ENCODE measurements around the gene CCL20. TPM values are rescaled to one million over a fixed set of nuclear protein-coding genes. Genes with fewer than 3 reads are reported as not detected.

The CCL20 gene
- total and polyA plus RNA-seq, 12 donors, result 0.39 to 0.80 (median 0.46) TPM; not detected in 8

DNA sequence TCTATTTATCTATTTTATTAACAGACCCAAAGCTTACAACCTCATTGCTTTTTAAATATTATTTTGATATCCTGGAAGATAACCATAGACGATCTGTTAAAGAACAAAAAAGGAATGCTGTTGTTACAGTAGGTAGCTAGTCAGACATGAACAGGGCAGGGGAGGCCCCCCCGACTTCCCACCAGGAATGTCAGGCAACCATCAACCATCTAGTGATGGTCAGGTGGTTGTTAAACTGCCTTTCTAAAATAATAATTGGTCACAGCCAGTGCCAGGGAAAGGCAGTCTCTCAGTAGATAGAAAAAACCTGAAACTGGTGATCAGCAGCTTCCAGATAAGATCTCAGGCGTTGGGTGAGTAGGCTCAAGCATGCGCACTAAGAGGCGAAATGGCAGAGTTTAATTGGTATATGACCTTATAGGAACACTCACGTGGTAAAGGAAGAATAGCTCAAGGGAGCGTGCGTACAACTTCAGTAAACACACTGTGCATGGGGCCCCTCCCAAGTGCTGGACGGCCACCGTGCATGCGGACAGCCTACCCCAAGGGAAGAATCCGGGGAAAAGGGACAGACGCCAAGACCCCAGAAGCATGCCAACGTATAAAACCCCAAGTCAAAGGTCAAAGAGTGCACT is 32.5 kb upstream of the CCL20 start:
- Histone ChIP-seq H3K4me1 (replicated peaks in 1 of 2) (no peaks in the 10 kb centered on the region), H3K36me3 (replicated peaks in 1 of 2) (no peaks in the 10 kb centered on the region), H3K27me3 (no peaks in the 10 kb centered on the region), H3K9me3 (replicated peaks in 1 of 3) (no peaks in the 10 kb centered on the region), H3K27ac (no peak overlapping the region), H3K4me3 (no peak overlapping the region)
- DNase-seq, result peak in 1 of 7 donors; percentile 28
- intact Hi-C loops (cut with DNase I), result no loop called here
- 63 to 77% (median 67%) methylated on average over 14 of the region's 14 CpGs for WGBS, 4 donors
- TF ChIP-seq, protein P1, sequence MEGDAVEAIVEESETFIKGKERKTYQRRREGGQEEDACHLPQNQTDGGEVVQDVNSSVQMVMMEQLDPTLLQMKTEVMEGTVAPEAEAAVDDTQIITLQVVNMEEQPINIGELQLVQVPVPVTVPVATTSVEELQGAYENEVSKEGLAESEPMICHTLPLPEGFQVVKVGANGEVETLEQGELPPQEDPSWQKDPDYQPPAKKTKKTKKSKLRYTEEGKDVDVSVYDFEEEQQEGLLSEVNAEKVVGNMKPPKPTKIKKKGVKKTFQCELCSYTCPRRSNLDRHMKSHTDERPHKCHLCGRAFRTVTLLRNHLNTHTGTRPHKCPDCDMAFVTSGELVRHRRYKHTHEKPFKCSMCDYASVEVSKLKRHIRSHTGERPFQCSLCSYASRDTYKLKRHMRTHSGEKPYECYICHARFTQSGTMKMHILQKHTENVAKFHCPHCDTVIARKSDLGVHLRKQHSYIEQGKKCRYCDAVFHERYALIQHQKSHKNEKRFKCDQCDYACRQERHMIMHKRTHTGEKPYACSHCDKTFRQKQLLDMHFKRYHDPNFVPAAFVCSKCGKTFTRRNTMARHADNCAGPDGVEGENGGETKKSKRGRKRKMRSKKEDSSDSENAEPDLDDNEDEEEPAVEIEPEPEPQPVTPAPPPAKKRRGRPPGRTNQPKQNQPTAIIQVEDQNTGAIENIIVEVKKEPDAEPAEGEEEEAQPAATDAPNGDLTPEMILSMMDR (IDR thresholded peaks at IDR 0.05), result no peak
- no peak for TF ChIP-seq POLR2A (IDR thresholded peaks at IDR 0.05)

DNA sequence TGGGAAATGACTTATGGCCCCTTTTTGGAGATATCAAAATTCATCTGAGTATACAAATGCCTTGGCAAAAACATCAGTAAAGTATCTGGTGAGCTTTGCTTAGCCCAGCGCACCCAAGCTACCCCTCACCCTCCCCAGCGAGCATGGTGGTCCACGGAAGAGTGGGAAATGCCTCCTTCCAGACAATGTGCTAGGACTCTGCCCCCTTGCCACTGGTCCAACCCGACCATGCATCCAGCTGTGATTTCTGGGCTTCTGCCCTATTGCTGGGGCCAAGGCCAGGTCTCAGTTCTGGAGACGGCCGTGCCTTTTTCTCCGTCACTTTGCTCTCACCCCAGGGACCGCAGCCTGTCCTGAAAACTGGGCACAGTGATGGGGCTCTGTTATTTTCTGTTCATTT is 31.8 kb upstream of the CCL20 start:
- 75 to 89% (median 83%) methylated on average over 8 of the region's 8 CpGs for WGBS, 4 donors
- H3K4me1 ChIP-seq (replicated peaks in 1 of 2), result no peaks in the 10 kb centered on the region
- DNase-seq, result peak in 1 of 7 donors; percentile 9
- H3K36me3 ChIP-seq (replicated peaks in 1 of 2), result no peaks in the 10 kb centered on the region
- no peak overlapping the region for H3K4me3 ChIP-seq
- intact Hi-C loops (cut with DNase I), result no loop called here
- TF ChIP-seq POLR2A (IDR thresholded peaks at IDR 0.05), result no peak
- TF ChIP-seq, protein P1 (IDR thresholded peaks at IDR 0.05), result no peak
- H3K27me3 ChIP-seq, result no peaks in the 10 kb centered on the region
- no peaks in the 10 kb centered on the region for H3K9me3 ChIP-seq (replicated peaks in 1 of 3)
- no peak overlapping the region for H3K27ac ChIP-seq

DNA sequence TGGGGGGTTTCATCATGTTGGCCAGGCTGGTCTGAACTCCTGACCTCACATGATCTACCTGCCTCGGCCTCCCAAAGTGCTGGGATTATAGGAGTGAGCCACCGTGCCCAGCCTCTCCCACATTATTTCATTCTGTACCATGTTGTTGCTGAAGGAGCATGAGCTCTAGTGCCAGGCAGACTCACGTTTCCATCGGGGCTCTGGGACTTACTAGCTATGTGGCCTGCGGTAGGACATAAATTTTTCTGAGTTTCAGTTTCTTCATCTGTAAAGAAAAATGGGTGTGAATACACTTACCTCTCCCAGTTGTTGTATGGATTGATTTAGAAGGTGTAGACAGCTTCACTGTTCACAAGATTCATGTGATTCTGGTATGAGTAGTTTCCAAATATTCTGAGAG is 30.8 kb upstream of the CCL20 start:
- TF ChIP-seq, protein P1 (IDR thresholded peaks at IDR 0.05), result no peak
- no peak for TF ChIP-seq POLR2A (IDR thresholded peaks at IDR 0.05)
- H3K27me3 ChIP-seq, result no peaks in the 10 kb centered on the region
- peak in 1 of 7 donors; percentile 14 for DNase-seq
- H3K36me3 ChIP-seq (replicated peaks in 1 of 2), result no peaks in the 10 kb centered on the region
- H3K4me1 ChIP-seq (replicated peaks in 1 of 2), result no peaks in the 10 kb centered on the region
- no peak overlapping the region for H3K4me3 ChIP-seq
- intact Hi-C loops (cut with DNase I), result no loop called here
- H3K27ac ChIP-seq, result peak overlapping the region in 2 of 5 donors; percentile 20 to 21
- H3K9me3 ChIP-seq (replicated peaks in 1 of 3), result no peaks in the 10 kb centered on the region
- 86 to 88% (median 87%) methylated on average over 5 of the region's 5 CpGs for WGBS, 4 donors

DNA sequence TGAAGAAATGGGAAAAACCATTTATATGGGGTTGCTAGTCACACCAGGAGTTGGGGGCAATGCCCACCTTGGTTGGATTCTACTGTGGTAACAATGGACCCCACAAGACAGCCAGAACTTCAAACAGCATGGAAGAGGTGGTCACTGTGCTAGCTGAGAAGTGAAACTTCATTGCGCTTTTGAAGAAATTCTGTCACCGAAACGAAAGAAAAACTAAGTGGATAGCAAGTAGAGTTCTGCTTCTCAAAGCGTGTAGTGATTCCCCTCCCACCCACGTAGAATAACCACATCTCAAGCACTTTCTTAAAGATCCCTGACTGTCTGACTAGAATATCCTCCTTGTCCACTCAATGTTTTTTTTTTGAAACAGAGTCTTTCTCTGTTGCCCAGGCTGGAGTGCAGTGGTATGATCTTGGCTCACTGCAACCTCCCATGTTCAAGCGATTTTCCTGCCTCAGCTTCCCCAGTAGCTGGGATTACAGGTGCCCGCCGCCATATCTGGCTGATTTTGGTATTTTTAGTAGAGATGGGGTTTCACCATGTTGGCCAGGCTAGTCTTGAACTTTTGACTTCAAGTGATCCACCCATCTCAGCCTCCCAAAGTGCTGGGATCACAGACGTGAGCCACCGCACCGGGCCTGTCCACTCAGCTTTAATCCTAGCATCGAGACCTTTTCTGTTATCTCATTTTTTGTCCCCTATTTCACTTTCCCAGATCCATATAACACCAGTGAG is 30.1 kb upstream of the CCL20 start:
- TF ChIP-seq POLR2A (IDR thresholded peaks at IDR 0.05), result no peak
- TF ChIP-seq, protein P1 (IDR thresholded peaks at IDR 0.05), result no peak
- peak overlapping the region in 1 of 4 donors; percentile 26 for H3K4me3 ChIP-seq
- no peaks in the 10 kb centered on the region for H3K9me3 ChIP-seq (replicated peaks in 1 of 3)
- 75 to 86% (median 81%) methylated on average over 12 of the region's 12 CpGs for WGBS, 4 donors
- H3K36me3 ChIP-seq (replicated peaks in 1 of 2), result no peaks in the 10 kb centered on the region
- intact Hi-C loops (cut with DNase I), result no loop called here
- H3K4me1 ChIP-seq (replicated peaks in 1 of 2), result no peaks in the 10 kb centered on the region
- H3K27me3 ChIP-seq, result no peaks in the 10 kb centered on the region
- DNase-seq, result peak in 1 of 7 donors; percentile 39
- peak overlapping the region in 2 of 5 donors; percentile 20 to 21 for H3K27ac ChIP-seq

Measured in adrenal gland (tissue), 12 donors.